Spleen (tissue), 11 donors: ENCODE results near the gene CFAP58. TPM values are rescaled to one million over a fixed set of nuclear protein-coding genes. Genes with fewer than 3 reads are reported as not detected.

Source experiments
- DNase-seq: peaks from one replicate; pipeline ENCODE4 v3.0.0-alpha.2; 2020
- H3K27ac ChIP-seq, 8 donors: fragments of 200-600 bp; sonication (generic) in 7 of 8; 1 replicate in 4 of 8; 2 replicates in 4 of 8; pipeline versions ENCODE4 v1.5.0 to v1.8.0; 2016 to 2021; ENCODE audit warnings: inconsistent platforms in 4 of 8, mild to moderate bottlenecking in 4 of 8, moderate library complexity in 1 of 8
- H3K27me3 ChIP-seq, 7 donors: fragments of 200-600 bp; sonication (generic) in 6 of 7; replicated peaks in 1 of 7; 1 replicate in 4 of 7; 2 replicates in 3 of 7; pipeline versions ENCODE4 v1.5.0 to v1.8.0; 2016 to 2021; ENCODE audit warnings: inconsistent platforms in 3 of 7, mild to moderate bottlenecking in 1 of 7
- H3K36me3 ChIP-seq, 6 donors: fragments of 200-600 bp; sonication (generic) in 5 of 6; 1 replicate in 4 of 6; 2 replicates in 2 of 6; pipeline versions ENCODE4 v1.5.0 to v1.8.0; 2016 to 2021; ENCODE audit warnings: inconsistent platforms in 2 of 6
- H3K4me1 ChIP-seq, 6 donors: fragments of 200-600 bp; sonication (generic) in 5 of 6; 1 replicate in 3 of 6; 2 replicates in 3 of 6; pipeline versions ENCODE4 v1.5.0 to v1.8.0; 2016 to 2021; ENCODE audit warnings: inconsistent platforms in 3 of 6
- H3K4me3 ChIP-seq, 8 donors: fragments of 200-600 bp; sonication (generic) in 7 of 8; 1 replicate in 4 of 8; 2 replicates in 4 of 8; pipeline versions ENCODE4 v1.5.0 to v1.8.0; 2016 to 2021; ENCODE audit warnings: inconsistent platforms in 4 of 8, mild to moderate bottlenecking in 4 of 8, moderate library complexity in 2 of 8
- H3K9me3 ChIP-seq, 8 donors: fragments of 200-600 bp; sonication (generic) in 7 of 8; 1 replicate in 4 of 8; 2 replicates in 4 of 8; pipeline versions ENCODE4 v1.5.0 to v1.8.0; 2016 to 2021; ENCODE audit warnings: inconsistent platforms in 4 of 8
- CTCF ChIP-seq, 11 experiments: fragments of 200-600 bp in 7 of 11; fragments of 450-650 bp in 4 of 11; sonication (generic) in 4 of 11; IDR thresholded peaks in 8 of 11; conservative IDR thresholded peaks in 3 of 11; 1 replicate in 7 of 11; 2 replicates in 4 of 11; pipeline versions ENCODE4 v1.4.0 to v1.8.0; 2016 to 2021; ENCODE audit warnings: antibody characterized with exemption in 11 of 11, inconsistent platforms in 4 of 11, mild to moderate bottlenecking in 1 of 11
- POLR2A ChIP-seq, 3 donors: fragments of 450-650 bp; IDR thresholded peaks; one replicate each; pipeline ENCODE4 v1.5.1; 2017; ENCODE audit warnings: antibody characterized with exemption in 3 of 3, mild to moderate bottlenecking in 1 of 3
- POLR2AphosphoS5 ChIP-seq, 3 donors: sonication (generic); formaldehyde crosslinking; IDR thresholded peaks; one replicate each; pipeline ENCODE4 v1.5.1; 2017; ENCODE audit warnings: antibody characterized with exemption in 3 of 3
- WGBS, 5 donors: extraction: QIAGEN DNeasy Blood & Tissue Kit in 3 of 5; methylation state at CpG; one replicate each; pipeline versions ENCODE4 v1.1.5 to v1.1.7; 2013 to 2018; 5-methylcytosine and 5-hydroxymethylcytosine counted together
- intact Hi-C: fragments of 100-400 bp; cut with DNase I; formaldehyde crosslinking; loops from one replicate; pipeline ENCODE4 v1.15.0; 2023; ENCODE audit warnings: low total_unique reads
- polyA plus RNA-seq, 3 donors: library from polyadenylated mRNA; stranded (reverse); fragments of 200-250 nt; gene quantifications; one replicate each; pipeline ENCODE4 v1.2.1, GENCODE V29; 2013
- total RNA-seq, 7 donors: library from RNA; depleted of rRNA in 3 of 7; stranded (reverse); fragments of >200 nt in 3 of 7; fragmentation: NEBNext Ultra II Directional in 4 of 7; extraction: Animal tissue kit (Norgen Biotek cat#: 25700) in 4 of 7; gene quantifications; one replicate each; pipeline versions ENCODE4 v1.1.0 to v1.2.1, GENCODE V29; 2016 to 2021
- donor health status: healthy with polysubstance abuse.
- donor health status: DM: no; HTN: no; CAD: no; lungs with moderate emphysema.
- donor health status: DM: no; HTN: no; CAD: no.
- donor health status: Bipolar disorder and iron deficiency.
- donor health status: healthy.
- donor health status: DM: no; HTN: no; CAD: no.
- donor health status: DM: yes; HTN: yes; CAD: no.

CFAP58 gene
- total and polyA plus RNA-seq, 10 donors, result 0.10 to 1.4 (median 0.42) TPM; not detected in 1

GRCh38 chr10:104318326-104318725 lies 35.3 kb upstream of the CFAP58 start:
- Histone ChIP-seq H3K4me3 (no peak overlapping the region), H3K9me3 (no peaks in the 10 kb centered on the region), H3K4me1 (peaks cover 46 to 91% (median 64%) of the 10 kb centered on the region in 6 donors), H3K27ac (peak overlapping the region in 4 of 8 donors; percentile 48 to 100 (median 86)), H3K36me3 (peaks cover 5 to 56% (median 29%) of the 10 kb centered on the region in 6 donors), H3K27me3 (no peaks in the 10 kb centered on the region)
- no peak for TF ChIP-seq CTCF (IDR thresholded peaks at IDR 0.05 in 8 of 11, conservative IDR thresholded peaks at IDR 0.05 in 3 of 11)
- no peak for TF ChIP-seq POLR2AphosphoS5 (IDR thresholded peaks at IDR 0.05)
- no peak for TF ChIP-seq POLR2A (IDR thresholded peaks at IDR 0.05)
- DNase-seq, result peak; percentile 56
- 85 to 98% (median 93%) methylated on average over 5 of the region's 5 CpGs for WGBS, 5 donors
- intact Hi-C loops, result no loop called here

- peaks cover 5 to 48% (median 22%) of the 10 kb centered on the region in 6 donors for H3K36me3 ChIP-seq
- H3K9me3 ChIP-seq, result no peaks in the 10 kb centered on the region
- peaks cover 54 to 91% (median 72%) of the 10 kb centered on the region in 6 donors for H3K4me1 ChIP-seq
- H3K27me3 ChIP-seq, result no peaks in the 10 kb centered on the region
- peak; percentile 79 for DNase-seq
- peak overlapping the region in 1 of 8 donors; percentile 18 for H3K4me3 ChIP-seq
- intact Hi-C loops, result no loop called here
- TF ChIP-seq POLR2AphosphoS5 (IDR thresholded peaks at IDR 0.05) (peak in 2 of 3 donors; percentile 39 to 42), POLR2A (IDR thresholded peaks at IDR 0.05) (no peak)
- 62 to 69% (median 68%) methylated on average over 19 of the region's 19 CpGs for WGBS, 5 donors
- peak overlapping the region in 6 of 8 donors; percentile 22 to 100 (median 60) for H3K27ac ChIP-seq
Measured at GRCh38 chr10:104318810-104319741, 34.6 kb upstream of the CFAP58 start.

GRCh38 chr10:104321226-104321625 lies 32.4 kb upstream of the CFAP58 start:
- TF ChIP-seq POLR2AphosphoS5 (IDR thresholded peaks at IDR 0.05), result no peak
- TF ChIP-seq POLR2A (IDR thresholded peaks at IDR 0.05), result no peak
- no peak for TF ChIP-seq CTCF (IDR thresholded peaks at IDR 0.05 in 8 of 11, conservative IDR thresholded peaks at IDR 0.05 in 3 of 11)
- WGBS, 5 donors, result 64 to 81% (median 68%) methylated on average over 6 of the region's 6 CpGs
- Histone ChIP-seq H3K27me3 (no peaks in the 10 kb centered on the region), H3K27ac (peak overlapping the region in 6 of 8 donors; percentile 79 to 100 (median 94)), H3K4me1 (peaks cover 75 to 100% (median 93%) of the 10 kb centered on the region in 6 donors), H3K4me3 (no peak overlapping the region), H3K9me3 (no peaks in the 10 kb centered on the region), H3K36me3 (peaks cover 0 to 34% (median under 1%) of the 10 kb centered on the region in 6 donors)
- intact Hi-C loops, result no loop called here
- peak; percentile 74 for DNase-seq

GRCh38 chr10:104321725-104322415 lies 31.8 kb upstream of the CFAP58 start:
- H3K9me3 ChIP-seq, result no peaks in the 10 kb centered on the region
- H3K27me3 ChIP-seq, result no peaks in the 10 kb centered on the region
- no peak for DNase-seq
- peaks cover 0 to 31% (median 0%) of the 10 kb centered on the region in 6 donors for H3K36me3 ChIP-seq
- TF ChIP-seq POLR2A (IDR thresholded peaks at IDR 0.05) (no peak), CTCF (IDR thresholded peaks at IDR 0.05 in 8 of 11, conservative IDR thresholded peaks at IDR 0.05 in 3 of 11) (no peak), POLR2AphosphoS5 (IDR thresholded peaks at IDR 0.05) (no peak)
- peak overlapping the region in 1 of 8 donors; percentile 56 for H3K4me3 ChIP-seq
- 46 to 60% (median 51%) methylated on average over 8 of the region's 8 CpGs for WGBS, 5 donors
- peak overlapping the region in 7 of 8 donors; percentile 73 to 100 (median 90) for H3K27ac ChIP-seq
- intact Hi-C loops, result no loop called here
- peaks cover 80 to 100% (median 97%) of the 10 kb centered on the region in 6 donors for H3K4me1 ChIP-seq
